Measurements from ENCODE around the gene LYSET. TPM values are rescaled to one million over a fixed set of nuclear protein-coding genes. Genes with fewer than 3 reads are reported as not detected.
"Not testable (repeated sequence)": the region's sequence is repeated elsewhere in the genome, so short reads cannot be mapped to it uniquely, and the experiment has no call there.

Gene LYSET
- total RNA-seq, 1 donor = 10.1 TPM

- H3K27me3 ChIP-seq (ENCODE audit: insufficient read depth, low read length); H3K4me2 ChIP-seq (ENCODE audit: insufficient read depth, low read length); H3K27ac ChIP-seq (ENCODE audit: low read depth, low read length); H3K9me3 ChIP-seq (ENCODE audit: low read depth, low read length); H3K79me2 ChIP-seq (ENCODE audit: insufficient read depth, low read length); H2AFZ ChIP-seq (ENCODE audit: low read length); H3K4me3 ChIP-seq (ENCODE audit: insufficient read depth, low read length); H3K36me3 ChIP-seq (ENCODE audit: insufficient read depth, low read length); H4K20me1 ChIP-seq (ENCODE audit: insufficient read depth, low read length); DNase-seq (ENCODE audit: insufficient read length, low spot score, missing footprints); H3K4me1 ChIP-seq (ENCODE audit: insufficient read depth, low read length): not testable (repeated sequence)
These were observed 15.5 kb upstream of the LYSET start for GRCh38 chr14:93169619-93170018.

DNA sequence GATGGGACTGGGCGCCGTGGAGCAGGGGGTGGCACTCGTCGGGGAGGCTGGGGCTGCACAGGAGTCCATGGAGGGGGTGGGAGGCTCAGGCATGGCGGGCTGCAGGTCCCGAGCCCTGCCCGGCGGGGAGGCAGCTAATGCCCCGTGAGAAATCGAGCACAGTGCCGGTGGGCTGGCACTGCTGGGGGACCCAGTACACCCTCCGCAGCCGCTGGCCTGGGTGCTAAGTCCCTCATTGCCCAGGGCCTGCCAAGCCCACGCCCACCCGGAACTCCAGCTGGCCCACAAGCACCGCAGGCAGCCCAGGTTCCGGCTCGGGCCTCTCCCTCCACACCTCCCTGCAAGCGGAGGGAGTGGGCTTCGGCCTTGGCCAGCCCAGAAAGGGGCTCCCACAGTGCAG, 15.0 kb upstream of the LYSET start:
- H3K36me3 ChIP-seq (ENCODE audit: insufficient read depth, low read length); H3K4me1 ChIP-seq (ENCODE audit: insufficient read depth, low read length); DNase-seq (ENCODE audit: insufficient read length, low spot score, missing footprints); H2AFZ ChIP-seq (ENCODE audit: low read length); H3K4me3 ChIP-seq (ENCODE audit: insufficient read depth, low read length); H3K27me3 ChIP-seq (ENCODE audit: insufficient read depth, low read length); H3K79me2 ChIP-seq (ENCODE audit: insufficient read depth, low read length); H3K27ac ChIP-seq (ENCODE audit: low read depth, low read length); H3K9me3 ChIP-seq (ENCODE audit: low read depth, low read length); H3K4me2 ChIP-seq (ENCODE audit: insufficient read depth, low read length); H4K20me1 ChIP-seq (ENCODE audit: insufficient read depth, low read length): not testable (repeated sequence)

- no peak for DNase-seq (ENCODE audit: insufficient read length, low spot score, missing footprints)
- H3K4me3 ChIP-seq (ENCODE audit: insufficient read depth, low read length) = no peak overlapping the region
- peaks cover 7% of the 10 kb centered on the region for H3K27me3 ChIP-seq (ENCODE audit: insufficient read depth, low read length)
- H3K27ac ChIP-seq (ENCODE audit: low read depth, low read length) = no peak overlapping the region
- H3K4me2 ChIP-seq (ENCODE audit: insufficient read depth, low read length) = no peak overlapping the region
- no peaks in the 10 kb centered on the region for H3K36me3 ChIP-seq (ENCODE audit: insufficient read depth, low read length)
- TF ChIP-seq, protein P1, sequence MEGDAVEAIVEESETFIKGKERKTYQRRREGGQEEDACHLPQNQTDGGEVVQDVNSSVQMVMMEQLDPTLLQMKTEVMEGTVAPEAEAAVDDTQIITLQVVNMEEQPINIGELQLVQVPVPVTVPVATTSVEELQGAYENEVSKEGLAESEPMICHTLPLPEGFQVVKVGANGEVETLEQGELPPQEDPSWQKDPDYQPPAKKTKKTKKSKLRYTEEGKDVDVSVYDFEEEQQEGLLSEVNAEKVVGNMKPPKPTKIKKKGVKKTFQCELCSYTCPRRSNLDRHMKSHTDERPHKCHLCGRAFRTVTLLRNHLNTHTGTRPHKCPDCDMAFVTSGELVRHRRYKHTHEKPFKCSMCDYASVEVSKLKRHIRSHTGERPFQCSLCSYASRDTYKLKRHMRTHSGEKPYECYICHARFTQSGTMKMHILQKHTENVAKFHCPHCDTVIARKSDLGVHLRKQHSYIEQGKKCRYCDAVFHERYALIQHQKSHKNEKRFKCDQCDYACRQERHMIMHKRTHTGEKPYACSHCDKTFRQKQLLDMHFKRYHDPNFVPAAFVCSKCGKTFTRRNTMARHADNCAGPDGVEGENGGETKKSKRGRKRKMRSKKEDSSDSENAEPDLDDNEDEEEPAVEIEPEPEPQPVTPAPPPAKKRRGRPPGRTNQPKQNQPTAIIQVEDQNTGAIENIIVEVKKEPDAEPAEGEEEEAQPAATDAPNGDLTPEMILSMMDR (IDR thresholded peaks at IDR 0.05; ENCODE audit: extremely low read depth, low read depth, low read length) = no peak
- H4K20me1 ChIP-seq (ENCODE audit: insufficient read depth, low read length) = no peaks in the 10 kb centered on the region
- H2AFZ ChIP-seq (ENCODE audit: low read length) = no peak overlapping the region
- H3K79me2 ChIP-seq (ENCODE audit: insufficient read depth, low read length) = no peaks in the 10 kb centered on the region
- no peaks in the 10 kb centered on the region for H3K9me3 ChIP-seq (ENCODE audit: low read depth, low read length)
- H3K4me1 ChIP-seq (ENCODE audit: insufficient read depth, low read length) = no peaks in the 10 kb centered on the region
These were observed 13.7 kb upstream of the LYSET start for GRCh38 chr14:93171376-93171775.

DNA sequence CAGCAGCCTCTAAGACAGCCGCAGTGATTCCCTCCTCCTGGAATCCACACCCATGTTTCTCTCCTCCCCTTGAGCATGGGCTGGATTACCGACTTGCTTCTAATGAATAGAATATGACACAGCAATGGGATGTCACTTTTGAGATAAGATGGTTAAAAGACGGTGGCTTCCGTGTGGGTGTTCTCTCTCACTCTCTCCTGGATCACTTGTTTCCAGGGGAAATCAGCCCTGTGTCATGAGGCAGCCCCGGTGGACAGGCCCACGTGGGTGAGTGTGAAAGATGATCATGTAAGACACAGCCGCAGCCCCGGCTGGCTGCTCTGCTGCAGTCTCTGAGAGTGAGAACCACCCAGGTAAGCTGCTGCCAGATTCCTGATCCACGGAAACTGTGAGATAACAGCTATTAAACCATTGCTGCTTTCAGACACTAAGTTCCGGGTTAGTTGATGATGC, 11.1 kb upstream of the LYSET start:
- peak overlapping the region; percentile 27 for H2AFZ ChIP-seq (ENCODE audit: low read length)
- TF ChIP-seq, protein P1 (IDR thresholded peaks at IDR 0.05; ENCODE audit: extremely low read depth, low read depth, low read length) = no peak
- no peak overlapping the region for H3K27ac ChIP-seq (ENCODE audit: low read depth, low read length)
- H3K79me2 ChIP-seq (ENCODE audit: insufficient read depth, low read length) = no peaks in the 10 kb centered on the region
- no peaks in the 10 kb centered on the region for H3K9me3 ChIP-seq (ENCODE audit: low read depth, low read length)
- no peaks in the 10 kb centered on the region for H3K4me1 ChIP-seq (ENCODE audit: insufficient read depth, low read length)
- H4K20me1 ChIP-seq (ENCODE audit: insufficient read depth, low read length) = no peaks in the 10 kb centered on the region
- peaks cover 7% of the 10 kb centered on the region for H3K27me3 ChIP-seq (ENCODE audit: insufficient read depth, low read length)
- H3K36me3 ChIP-seq (ENCODE audit: insufficient read depth, low read length) = no peaks in the 10 kb centered on the region
- H3K4me3 ChIP-seq (ENCODE audit: insufficient read depth, low read length) = no peak overlapping the region
- peak; percentile 53 for DNase-seq (ENCODE audit: insufficient read length, low spot score, missing footprints)
- peak overlapping the region; percentile 17 for H3K4me2 ChIP-seq (ENCODE audit: insufficient read depth, low read length)

GRCh38 chr14:93174731-93175130, 10.4 kb upstream of the LYSET start:
- H3K9me3 ChIP-seq (ENCODE audit: low read depth, low read length); H2AFZ ChIP-seq (ENCODE audit: low read length); H3K27me3 ChIP-seq (ENCODE audit: insufficient read depth, low read length); H4K20me1 ChIP-seq (ENCODE audit: insufficient read depth, low read length); H3K4me1 ChIP-seq (ENCODE audit: insufficient read depth, low read length); H3K36me3 ChIP-seq (ENCODE audit: insufficient read depth, low read length); H3K79me2 ChIP-seq (ENCODE audit: insufficient read depth, low read length); H3K27ac ChIP-seq (ENCODE audit: low read depth, low read length); H3K4me2 ChIP-seq (ENCODE audit: insufficient read depth, low read length); H3K4me3 ChIP-seq (ENCODE audit: insufficient read depth, low read length); DNase-seq (ENCODE audit: insufficient read length, low spot score, missing footprints): not testable (repeated sequence)
